ENCODE results near the gene RAP1GDS1.

RAP1GDS1 gene

DNA sequence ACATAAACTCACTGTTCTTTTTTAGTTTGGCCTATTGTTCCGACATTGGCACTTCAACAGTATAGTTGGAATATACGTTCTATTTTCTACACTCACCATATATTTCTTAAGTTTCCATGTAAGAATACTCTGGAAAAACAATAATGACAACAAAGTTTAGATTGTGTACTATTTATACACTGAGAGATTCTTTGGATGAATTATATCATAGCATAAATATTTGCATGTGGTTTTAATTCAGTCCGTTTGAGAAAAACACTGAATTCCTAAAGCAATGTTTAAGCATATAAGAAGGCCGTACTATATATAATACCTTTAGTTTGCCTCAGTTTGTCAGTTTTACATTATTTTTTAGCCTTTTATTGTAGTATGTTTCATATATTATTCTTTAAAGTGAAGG lies 82.4 kb downstream of the RAP1GDS1 start:
- Histone ChIP-seq H3K9me3 (ENCODE audit: severe bottlenecking) (no peaks in the 10 kb centered on the region), H3K27ac (no peak overlapping the region), H3K4me3 (ENCODE audit: low read depth, low read length) (no peak overlapping the region), H3K27me3 (ENCODE audit: insufficient read depth, low read depth, severe bottlenecking) (no peaks in the 10 kb centered on the region), H3K36me3 (peaks cover 6% of the 10 kb centered on the region; the same call in 1 of the 2 replicates)
- no peak for DNase-seq
- TF ChIP-seq CTCF (IDR thresholded peaks at IDR 0.05; ENCODE audit: low read depth, low read length): no peak

DNA sequence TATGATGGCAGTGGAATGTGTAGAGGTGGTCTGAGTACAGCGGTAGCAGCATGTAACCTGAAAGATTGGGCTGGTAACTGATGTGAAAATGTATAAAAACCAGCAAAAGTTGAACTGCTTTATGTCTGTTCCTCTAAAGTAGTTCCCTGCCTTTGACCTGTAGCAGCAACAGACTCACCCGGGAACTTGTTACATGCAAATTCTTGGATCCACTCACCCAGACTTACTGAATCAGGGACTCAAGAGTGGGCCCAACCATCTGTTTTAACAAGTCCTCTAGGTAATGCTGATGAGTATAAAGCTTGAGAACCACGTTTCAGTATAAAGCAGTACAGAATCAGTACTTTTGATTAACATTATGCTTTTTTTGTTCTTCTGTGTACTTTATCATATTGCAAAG lies 84.7 kb downstream of the RAP1GDS1 start:
- Histone ChIP-seq H3K27me3 (ENCODE audit: insufficient read depth, low read depth, severe bottlenecking) (no peaks in the 10 kb centered on the region), H3K4me3 (ENCODE audit: low read depth, low read length) (no peak overlapping the region), H3K36me3 (peaks cover 6% of the 10 kb centered on the region; the same call in 1 of the 2 replicates), H3K27ac (no peak overlapping the region), H3K9me3 (ENCODE audit: severe bottlenecking) (no peaks in the 10 kb centered on the region)
- no peak for TF ChIP-seq CTCF (IDR thresholded peaks at IDR 0.05; ENCODE audit: low read depth, low read length)
- no peak for DNase-seq

DNA sequence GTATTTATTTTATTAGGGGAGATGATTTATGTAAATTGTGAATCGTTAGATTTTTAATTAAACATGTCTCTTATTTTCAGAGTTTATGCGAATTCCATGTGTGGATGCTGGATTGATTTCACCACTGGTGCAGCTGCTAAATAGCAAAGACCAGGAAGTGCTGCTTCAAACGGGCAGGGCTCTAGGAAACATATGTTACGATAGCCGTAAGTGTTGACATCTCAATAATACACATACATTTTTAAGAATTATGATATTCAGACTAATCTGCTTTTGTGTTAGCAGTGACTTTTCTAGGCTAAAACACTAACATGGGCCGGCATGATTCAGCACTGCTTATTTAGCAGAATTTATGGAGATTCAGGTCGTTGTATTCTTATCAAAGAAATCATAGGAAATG lies 91.2 kb downstream of the RAP1GDS1 start:
- Histone ChIP-seq H3K4me3 (ENCODE audit: low read depth, low read length) (no peak overlapping the region), H3K9me3 (ENCODE audit: severe bottlenecking) (no peaks in the 10 kb centered on the region), H3K27me3 (ENCODE audit: insufficient read depth, low read depth, severe bottlenecking) (no peaks in the 10 kb centered on the region), H3K36me3 (peaks cover 7% of the 10 kb centered on the region), H3K27ac (no peak overlapping the region)
- TF ChIP-seq CTCF (IDR thresholded peaks at IDR 0.05; ENCODE audit: low read depth, low read length): no peak
- DNase-seq: no peak

- H3K27ac ChIP-seq: no peak overlapping the region
- H3K9me3 ChIP-seq (ENCODE audit: severe bottlenecking): no peaks in the 10 kb centered on the region
- no peaks in the 10 kb centered on the region for H3K27me3 ChIP-seq (ENCODE audit: insufficient read depth, low read depth, severe bottlenecking)
- no peak overlapping the region for H3K4me3 ChIP-seq (ENCODE audit: low read depth, low read length)
- TF ChIP-seq CTCF (IDR thresholded peaks at IDR 0.05; ENCODE audit: low read depth, low read length): no peak
- H3K36me3 ChIP-seq: peaks cover 7% of the 10 kb centered on the region
- DNase-seq: no peak
Observed at GRCh38 chr4:98352940-98353339, 91.8 kb downstream of the RAP1GDS1 start.

- Histone ChIP-seq H3K9me3 (ENCODE audit: severe bottlenecking) (no peaks in the 10 kb centered on the region), H3K4me3 (ENCODE audit: low read depth, low read length) (no peak overlapping the region), H3K36me3 (no peaks in the 10 kb centered on the region; the same call in 1 of the 2 replicates), H3K27me3 (ENCODE audit: insufficient read depth, low read depth, severe bottlenecking) (no peaks in the 10 kb centered on the region), H3K27ac (no peak overlapping the region)
- no peak for TF ChIP-seq CTCF (IDR thresholded peaks at IDR 0.05; ENCODE audit: low read depth, low read length)
- DNase-seq: no peak
Observed at GRCh38 chr4:98358630-98359248, 97.6 kb downstream of the RAP1GDS1 start.

DNA sequence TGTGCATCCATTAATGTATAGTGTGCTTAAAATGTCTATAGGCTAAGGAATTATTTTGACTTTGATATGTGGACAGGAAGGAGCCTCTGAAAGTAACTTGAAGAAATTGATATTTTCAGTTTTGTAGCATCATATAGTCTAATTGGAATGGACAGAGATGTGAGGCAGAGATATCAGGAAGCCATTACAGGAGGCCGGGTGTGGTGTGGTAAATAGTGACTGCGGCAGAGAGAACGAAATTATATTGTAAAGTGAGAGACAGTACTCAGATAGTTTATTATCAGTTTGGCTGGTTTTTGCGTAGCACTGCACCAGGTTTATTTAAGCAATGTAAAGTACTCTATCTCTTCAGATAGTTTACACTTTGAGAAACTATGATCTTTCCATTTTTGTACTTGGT lies 98.5 kb downstream of the RAP1GDS1 start:
- Histone ChIP-seq H3K27me3 (ENCODE audit: insufficient read depth, low read depth, severe bottlenecking) (no peaks in the 10 kb centered on the region), H3K4me3 (ENCODE audit: low read depth, low read length) (no peak overlapping the region), H3K36me3 (no peaks in the 10 kb centered on the region), H3K27ac (no peak overlapping the region), H3K9me3 (ENCODE audit: severe bottlenecking) (no peaks in the 10 kb centered on the region)
- no peak for TF ChIP-seq CTCF (IDR thresholded peaks at IDR 0.05; ENCODE audit: low read depth, low read length)
- no peak for DNase-seq
